K562 (cell line): ENCODE results near the gene PIK3CG. TPM values are rescaled to one million over a fixed set of nuclear protein-coding genes. Genes with fewer than 3 reads are reported as not detected.

Source experiments
- ARID4B ChIP-seq: sonication (generic); formaldehyde crosslinking; IDR thresholded peaks from 2 replicates; pipeline ENCODE4 v1.8.0; 2022; ENCODE audit warnings: mild to moderate bottlenecking, missing genetic modification reagents
- CAMTA2 ChIP-seq: fragments of 250-450 bp; sonication (Bioruptor Pico); conservative IDR thresholded peaks from 2 replicates; pipeline ENCODE4 v1.5.1; 2022
- FOXA1 ChIP-seq: fragments of 450-650 bp; IDR thresholded peaks from 2 replicates; pipeline ENCODE4 v1.6.1; 2016; ENCODE audit warnings: mild to moderate bottlenecking, borderline replicate concordance
- GABPB1 ChIP-seq: sonication (generic); formaldehyde crosslinking; IDR thresholded peaks from 2 replicates; pipeline ENCODE4 v1.8.0; 2022; ENCODE audit warnings: mild to moderate bottlenecking, missing genetic modification reagents
- GTF2E2 ChIP-seq: fragments of 200-800 bp; sonication (Bioruptor generic); IDR thresholded peaks from 2 replicates; pipeline ENCODE4 v1.6.1; 2016; ENCODE audit warnings: missing genetic modification characterization, missing compliant biosample characterization
- KLF16 ChIP-seq: IDR thresholded peaks from 2 replicates; pipeline ENCODE4 v1.6.1; 2016; ENCODE audit warnings: antibody characterized with exemption
- PPARD ChIP-seq: fragments of 250-450 bp; sonication (Bioruptor Pico); IDR thresholded peaks from 2 replicates; pipeline ENCODE4 v1.8.0; 2022; ENCODE audit warnings: inconsistent platforms, mild to moderate bottlenecking, moderate library complexity
- SMARCB1 ChIP-seq: IDR thresholded peaks from 2 replicates; pipeline ENCODE4 v1.6.1; 2011; ENCODE audit warnings: improper control_type of control experiment, low read depth; ENCODE audit not compliant: insufficient read length
- TFAM ChIP-seq: fragments of 250-450 bp; sonication (Bioruptor Pico); conservative IDR thresholded peaks from 2 replicates; pipeline ENCODE4 v1.5.0; 2021; ENCODE audit warnings: mild to moderate bottlenecking, moderate library complexity
- ZBTB5 ChIP-seq: fragments of 450-650 bp; IDR thresholded peaks from 2 replicates; pipeline ENCODE4 v1.6.1; 2017; ENCODE audit warnings: antibody characterized with exemption
- ZEB2 ChIP-seq: fragments of 450-650 bp; IDR thresholded peaks from 2 replicates; pipeline ENCODE4 v1.6.1; 2016
- ZFP1 ChIP-seq: fragments of 450-650 bp; formaldehyde crosslinking; IDR thresholded peaks from 2 replicates; pipeline ENCODE4 v1.4.0; 2020; ENCODE audit warnings: mild to moderate bottlenecking, mixed read lengths
- ZNF124 ChIP-seq: sonication (generic); formaldehyde crosslinking; IDR thresholded peaks from 2 replicates; pipeline ENCODE4 v1.8.1; 2022; ENCODE audit warnings: missing genetic modification reagents
- ZNF133 ChIP-seq: fragments of 250-450 bp; sonication (Bioruptor Pico); IDR thresholded peaks from 2 replicates; pipeline ENCODE4 v1.4.0; 2020; ENCODE audit warnings: mild to moderate bottlenecking
- ZNF584 ChIP-seq: fragments of 200-800 bp; sonication (Bioruptor generic); IDR thresholded peaks from 2 replicates; pipeline ENCODE4 v1.6.1; 2016; ENCODE audit warnings: low read depth, mild to moderate bottlenecking, missing genetic modification characterization, missing compliant biosample characterization
- ZNF766 ChIP-seq: fragments of 200-800 bp; sonication (Bioruptor generic); conservative IDR thresholded peaks from 2 replicates; pipeline ENCODE4 v1.6.1; 2016; ENCODE audit warnings: missing genetic modification characterization, missing compliant biosample characterization
- ZNF778 ChIP-seq: fragments of 450-650 bp; formaldehyde crosslinking; IDR thresholded peaks from 2 replicates; pipeline ENCODE4 v1.4.0; 2020; ENCODE audit warnings: mild to moderate bottlenecking, moderate library complexity
- ZNF785 ChIP-seq: fragments of 250-450 bp; sonication (Bioruptor Pico); IDR thresholded peaks from 2 replicates; pipeline ENCODE4 v1.4.0; 2020; ENCODE audit warnings: mild to moderate bottlenecking
- polyA plus RNA-seq, 8 experiments: library from polyadenylated mRNA; depleted of rRNA in 4 of 8; stranded (reverse) in 5 of 8; unstranded in 3 of 8; fragments of >200 nt; fragmentation: Nextera tagmentation in 2 of 8; fragmentation: Illumina TruSeq in 1 of 8; extraction: Ambion mirVana in 2 of 8; extraction: Trizol in 1 of 8; gene quantifications; 2 replicates each; pipeline versions ENCODE4 v1.2.1 to v1.2.3, GENCODE V29; 2011 to 2014; ENCODE audit warnings: inconsistent platforms in 1 of 8, missing spikeins in 1 of 8
- total RNA-seq, 7 experiments: library from RNA; depleted of rRNA in 6 of 7; stranded (reverse); fragments of >200 nt in 6 of 7; fragmentation: Illumina TruSeq in 2 of 7; extraction: Trizol in 2 of 7; gene quantifications; 2 replicates each; pipeline versions ENCODE4 v1.2.1 to v1.2.3, GENCODE V29; 2011 to 2021; ENCODE audit warnings: low replicate concordance in 1 of 7

PIK3CG gene
- total and polyA plus RNA-seq, 9 of the 15 experiments (the other 6 are each of a cell fraction or from before 2014, with no cell fraction given): 5.3 to 42.5 (median 29.0) TPM

- no peak for TF ChIP-seq KLF16
- TF ChIP-seq ZBTB5: no peak
- TF ChIP-seq FOXA1: no peak
- no peak for TF ChIP-seq GABPB1 (CRISPR knock-in tag)
- TF ChIP-seq TFAM (CRISPR knock-in tag): no peak
- TF ChIP-seq SMARCB1: no peak
- TF ChIP-seq ZNF766 (CRISPR knock-in tag): no peak
- no peak for TF ChIP-seq ZNF133
- TF ChIP-seq ZNF124 (CRISPR knock-in tag): no peak
- no peak for TF ChIP-seq ZNF785 (CRISPR knock-in tag)
- no peak for TF ChIP-seq ZEB2
- TF ChIP-seq PPARD (CRISPR knock-in tag): no peak
- no peak for TF ChIP-seq CAMTA2
- no peak for TF ChIP-seq ARID4B (CRISPR knock-in tag)
- no peak for TF ChIP-seq ZFP1
- TF ChIP-seq GTF2E2: no peak
- no peak for TF ChIP-seq ZNF778 (CRISPR knock-in tag)
- TF ChIP-seq ZNF584 (CRISPR knock-in tag): no peak
These were observed 2.6 kb upstream of the PIK3CG start (continued) for GRCh38 chr7:106862317-106863089.
